ENCODE measurements around the gene DISP3.

DISP3 gene

GRCh38 chr1:11495579-11495978 lies 16.6 kb downstream of the DISP3 start:
- H2BK15ac ChIP-seq (ENCODE audit: low read depth, poor library complexity, severe bottlenecking), result no peak overlapping the region
- H4K8ac ChIP-seq (ENCODE audit: low read length), result no peak overlapping the region
- no peaks in the 10 kb centered on the region for H3K36me3 ChIP-seq (ENCODE audit: control insufficient read depth in 1 of 2, insufficient read depth in 2 of 2, low read depth in 1 of 2, low read length in 2 of 2)
- H2BK12ac ChIP-seq (ENCODE audit: low read length in 2 of 2), result no peak overlapping the region
- DNase-seq, result no peak
- no peak overlapping the region for H2BK5ac ChIP-seq (ENCODE audit: low read depth, low read length, poor library complexity, severe bottlenecking)
- H2BK120ac ChIP-seq (ENCODE audit: low read depth, low read length), result no peak overlapping the region
- H3K23ac ChIP-seq (ENCODE audit: low read length in 2 of 2), result no peak overlapping the region
- no peak overlapping the region for H3K4me3 ChIP-seq (ENCODE audit: insufficient read depth in 1 of 2, low read depth in 1 of 2, low read length in 2 of 2)
- H3K4me2 ChIP-seq (ENCODE audit: low read length, poor library complexity, severe bottlenecking), result no peak overlapping the region
- no peaks in the 10 kb centered on the region for H3K79me1 ChIP-seq (replicated peaks; ENCODE audit: low read length, poor library complexity, severe bottlenecking)
- no peak overlapping the region for H2AFZ ChIP-seq (ENCODE audit: low read depth, low read length)
- H3K14ac ChIP-seq (ENCODE audit: low read length in 2 of 2), result no peak overlapping the region
- no peak overlapping the region for H2AK5ac ChIP-seq (ENCODE audit: low read length, severe bottlenecking)
- H3K18ac ChIP-seq (ENCODE audit: low read depth in 1 of 2, low read length in 2 of 2), result no peak overlapping the region
- H3K27ac ChIP-seq (ENCODE audit: low read length, poor library complexity, severe bottlenecking), result no peak overlapping the region
- H3K27me3 ChIP-seq (ENCODE audit: control insufficient read depth in 1 of 2, insufficient read depth in 1 of 2, low read length in 2 of 2), result peaks cover 0 to 34% of the 10 kb centered on the region in 2 experiments
- peaks cover 3% of the 10 kb centered on the region for H3K9me3 ChIP-seq (ENCODE audit: control insufficient read depth, low read length)
- no peak overlapping the region for H3K9ac ChIP-seq (ENCODE audit: low read length)
- no peaks in the 10 kb centered on the region for H3K4me1 ChIP-seq (ENCODE audit: control insufficient read depth, insufficient read depth, low read depth, low read length)
- H3K4ac ChIP-seq (ENCODE audit: low read depth in 1 of 2, low read length in 2 of 2), result no peak overlapping the region
- H4K91ac ChIP-seq (ENCODE audit: low read length), result no peak overlapping the region
- 32% methylated on average over 3 of the region's 3 CpGs for WGBS

- no peak overlapping the region for H4K8ac ChIP-seq (ENCODE audit: low read length)
Measured at GRCh38 chr1:11496551-11497080, 17.7 kb downstream of the DISP3 start.

GRCh38 chr1:11498956-11499594 lies 20.1 kb downstream of the DISP3 start:
- Histone ChIP-seq H3K36me3 (ENCODE audit: control insufficient read depth in 1 of 2, insufficient read depth in 2 of 2, low read depth in 1 of 2, low read length in 2 of 2) (no peaks in the 10 kb centered on the region), H3K23ac (ENCODE audit: low read length in 2 of 2) (no peak overlapping the region), H2BK5ac (ENCODE audit: low read depth, low read length, poor library complexity, severe bottlenecking) (no peak overlapping the region), H3K18ac (ENCODE audit: low read depth in 1 of 2, low read length in 2 of 2) (no peak overlapping the region), H3K9ac (ENCODE audit: low read length) (no peak overlapping the region), H2BK12ac (ENCODE audit: low read length in 2 of 2) (no peak overlapping the region), H3K27ac (ENCODE audit: low read length, poor library complexity, severe bottlenecking) (no peak overlapping the region), H4K91ac (ENCODE audit: low read length) (no peak overlapping the region), H3K9me3 (ENCODE audit: control insufficient read depth, low read length) (peaks cover 16% of the 10 kb centered on the region), H2AK5ac (ENCODE audit: low read length, severe bottlenecking) (no peak overlapping the region), H3K4ac (ENCODE audit: low read depth in 1 of 2, low read length in 2 of 2) (no peak overlapping the region), H2BK120ac (ENCODE audit: low read depth, low read length) (no peak overlapping the region), H3K4me1 (ENCODE audit: control insufficient read depth, insufficient read depth, low read depth, low read length) (no peaks in the 10 kb centered on the region), H3K14ac (ENCODE audit: low read length in 2 of 2) (no peak overlapping the region), H3K4me3 (ENCODE audit: insufficient read depth in 1 of 2, low read depth in 1 of 2, low read length in 2 of 2) (no peak overlapping the region), H3K79me1 (replicated peaks; ENCODE audit: low read length, poor library complexity, severe bottlenecking) (no peaks in the 10 kb centered on the region), H3K4me2 (ENCODE audit: low read length, poor library complexity, severe bottlenecking) (no peak overlapping the region), H3K27me3 (ENCODE audit: control insufficient read depth in 1 of 2, insufficient read depth in 1 of 2, low read length in 2 of 2) (peaks cover 0 to 38% of the 10 kb centered on the region in 2 experiments), H4K8ac (ENCODE audit: low read length) (no peak overlapping the region), H2BK15ac (ENCODE audit: low read depth, poor library complexity, severe bottlenecking) (no peak overlapping the region), H2AFZ (ENCODE audit: low read depth, low read length) (no peak overlapping the region)
- no peak for DNase-seq
- WGBS, result 72% methylated on average over 13 of the region's 13 CpGs

More at GRCh38 chr1:11496551-11497080, 17.7 kb downstream of the DISP3 start:
- Histone ChIP-seq H3K14ac (ENCODE audit: low read length in 2 of 2) (no peak overlapping the region), H3K23ac (ENCODE audit: low read length in 2 of 2) (no peak overlapping the region), H3K4me2 (ENCODE audit: low read length, poor library complexity, severe bottlenecking) (no peak overlapping the region), H2BK12ac (ENCODE audit: low read length in 2 of 2) (no peak overlapping the region), H2BK15ac (ENCODE audit: low read depth, poor library complexity, severe bottlenecking) (no peak overlapping the region), H2BK5ac (ENCODE audit: low read depth, low read length, poor library complexity, severe bottlenecking) (no peak overlapping the region), H3K9me3 (ENCODE audit: control insufficient read depth, low read length) (peaks cover 3% of the 10 kb centered on the region), H3K4ac (ENCODE audit: low read depth in 1 of 2, low read length in 2 of 2) (no peak overlapping the region), H3K4me3 (ENCODE audit: insufficient read depth in 1 of 2, low read depth in 1 of 2, low read length in 2 of 2) (no peak overlapping the region), H3K18ac (ENCODE audit: low read depth in 1 of 2, low read length in 2 of 2) (no peak overlapping the region), H3K36me3 (ENCODE audit: control insufficient read depth in 1 of 2, insufficient read depth in 2 of 2, low read depth in 1 of 2, low read length in 2 of 2) (no peaks in the 10 kb centered on the region), H3K27me3 (ENCODE audit: control insufficient read depth in 1 of 2, insufficient read depth in 1 of 2, low read length in 2 of 2) (peaks cover 0 to 38% of the 10 kb centered on the region in 2 experiments), H2AK5ac (ENCODE audit: low read length, severe bottlenecking) (no peak overlapping the region), H2AFZ (ENCODE audit: low read depth, low read length) (no peak overlapping the region), H3K4me1 (ENCODE audit: control insufficient read depth, insufficient read depth, low read depth, low read length) (no peaks in the 10 kb centered on the region), H3K9ac (ENCODE audit: low read length) (no peak overlapping the region), H4K91ac (ENCODE audit: low read length) (no peak overlapping the region), H3K27ac (ENCODE audit: low read length, poor library complexity, severe bottlenecking) (no peak overlapping the region), H2BK120ac (ENCODE audit: low read depth, low read length) (no peak overlapping the region), H3K79me1 (replicated peaks; ENCODE audit: low read length, poor library complexity, severe bottlenecking) (no peaks in the 10 kb centered on the region)
- 76% methylated on average over 8 of the region's 8 CpGs for WGBS
- DNase-seq, result no peak

GRCh38 chr1:11499601-11500331 lies 20.8 kb downstream of the DISP3 start:
- Histone ChIP-seq H3K27ac (ENCODE audit: low read length, poor library complexity, severe bottlenecking) (no peak overlapping the region), H3K4ac (ENCODE audit: low read depth in 1 of 2, low read length in 2 of 2) (no peak overlapping the region), H2BK15ac (ENCODE audit: low read depth, poor library complexity, severe bottlenecking) (no peak overlapping the region), H2BK5ac (ENCODE audit: low read depth, low read length, poor library complexity, severe bottlenecking) (no peak overlapping the region), H4K91ac (ENCODE audit: low read length) (no peak overlapping the region), H3K36me3 (ENCODE audit: control insufficient read depth in 1 of 2, insufficient read depth in 2 of 2, low read depth in 1 of 2, low read length in 2 of 2) (no peaks in the 10 kb centered on the region), H2BK120ac (ENCODE audit: low read depth, low read length) (no peak overlapping the region), H3K23ac (ENCODE audit: low read length in 2 of 2) (no peak overlapping the region), H3K14ac (ENCODE audit: low read length in 2 of 2) (no peak overlapping the region), H2BK12ac (ENCODE audit: low read length in 2 of 2) (no peak overlapping the region), H3K9me3 (ENCODE audit: control insufficient read depth, low read length) (peaks cover 23% of the 10 kb centered on the region), H3K79me1 (replicated peaks; ENCODE audit: low read length, poor library complexity, severe bottlenecking) (no peaks in the 10 kb centered on the region), H4K8ac (ENCODE audit: low read length) (no peak overlapping the region), H2AK5ac (ENCODE audit: low read length, severe bottlenecking) (no peak overlapping the region), H3K4me2 (ENCODE audit: low read length, poor library complexity, severe bottlenecking) (no peak overlapping the region), H3K27me3 (ENCODE audit: control insufficient read depth in 1 of 2, insufficient read depth in 1 of 2, low read length in 2 of 2) (peaks cover 0 to 38% of the 10 kb centered on the region in 2 experiments), H2AFZ (ENCODE audit: low read depth, low read length) (no peak overlapping the region), H3K9ac (ENCODE audit: low read length) (no peak overlapping the region), H3K4me1 (ENCODE audit: control insufficient read depth, insufficient read depth, low read depth, low read length) (no peaks in the 10 kb centered on the region), H3K18ac (ENCODE audit: low read depth in 1 of 2, low read length in 2 of 2) (no peak overlapping the region), H3K4me3 (ENCODE audit: insufficient read depth in 1 of 2, low read depth in 1 of 2, low read length in 2 of 2) (no peak overlapping the region)
- WGBS, result 58% methylated on average over 14 of the region's 14 CpGs
- no peak for DNase-seq

All from mesenchymal stem cell (in vitro differentiated cells and primary cell).